HCT116 (cell line): ENCODE data around the gene TMEM125.

ENCODE experiments used
- CEBPB ChIP-seq: IDR thresholded peaks from 2 replicates; pipeline ENCODE4 v1.6.1; 2012; ENCODE audit warnings: low read depth
- EGR1 ChIP-seq: IDR thresholded peaks from 2 replicates; pipeline ENCODE4 v1.6.1; 2012; ENCODE audit warnings: low read depth
- EZH2 ChIP-seq: fragments of 200-600 bp; sonication (generic); IDR thresholded peaks from 2 replicates; pipeline ENCODE4 v1.6.1; 2017; ENCODE audit warnings: antibody characterized with exemption, mixed run types
- FOSL1 ChIP-seq: IDR thresholded peaks from 2 replicates; pipeline ENCODE4 v1.6.1; 2012; ENCODE audit warnings: low read depth
- POLR2A ChIP-seq: IDR thresholded peaks from 2 replicates; pipeline ENCODE4 v1.7.0; 2011; ENCODE audit warnings: borderline replicate concordance; ENCODE audit not compliant: insufficient read depth, insufficient read length; ENCODE audit errors: extremely low read depth
- RAD21 ChIP-seq: IDR thresholded peaks from 2 replicates; pipeline ENCODE4 v1.6.1; 2012; ENCODE audit warnings: low read depth, mild to moderate bottlenecking
- SRF ChIP-seq: IDR thresholded peaks from 2 replicates; pipeline ENCODE4 v1.6.1; 2012; ENCODE audit warnings: low read depth
- TF ChIP-seq, protein P1 (sequence below), 3 experiments: fragments of 200-600 bp in 1 of 3; sonication (generic) in 1 of 3; IDR thresholded peaks in 2 of 3; conservative IDR thresholded peaks in 1 of 3; 2 replicates each; pipeline ENCODE4 v1.5.1; 2012 to 2017; ENCODE audit warnings: low read depth in 2 of 3, low read length in 2 of 3, antibody characterized with exemption in 1 of 3, borderline replicate concordance in 1 of 3, control low read depth in 1 of 3, mild to moderate bottlenecking in 1 of 3, mixed read lengths in 1 of 3, mixed run types in 1 of 3, moderate library complexity in 1 of 3; ENCODE audit not compliant: insufficient read depth in 1 of 3
- TF ChIP-seq, protein P2 (sequence below): IDR thresholded peaks from 2 replicates; pipeline ENCODE4 v1.6.1; 2011; ENCODE audit warnings: mild to moderate bottlenecking, low read length, moderate library complexity; ENCODE audit not compliant: insufficient replicate concordance; ENCODE audit errors: extremely low read depth
- TF ChIP-seq, protein P3 (sequence below): IDR thresholded peaks from 2 replicates; pipeline ENCODE4 v1.6.1; 2012; ENCODE audit warnings: low read depth
- TF ChIP-seq, protein P4 (sequence below): IDR thresholded peaks from 2 replicates; pipeline ENCODE4 v1.6.1; 2012

DNA sequence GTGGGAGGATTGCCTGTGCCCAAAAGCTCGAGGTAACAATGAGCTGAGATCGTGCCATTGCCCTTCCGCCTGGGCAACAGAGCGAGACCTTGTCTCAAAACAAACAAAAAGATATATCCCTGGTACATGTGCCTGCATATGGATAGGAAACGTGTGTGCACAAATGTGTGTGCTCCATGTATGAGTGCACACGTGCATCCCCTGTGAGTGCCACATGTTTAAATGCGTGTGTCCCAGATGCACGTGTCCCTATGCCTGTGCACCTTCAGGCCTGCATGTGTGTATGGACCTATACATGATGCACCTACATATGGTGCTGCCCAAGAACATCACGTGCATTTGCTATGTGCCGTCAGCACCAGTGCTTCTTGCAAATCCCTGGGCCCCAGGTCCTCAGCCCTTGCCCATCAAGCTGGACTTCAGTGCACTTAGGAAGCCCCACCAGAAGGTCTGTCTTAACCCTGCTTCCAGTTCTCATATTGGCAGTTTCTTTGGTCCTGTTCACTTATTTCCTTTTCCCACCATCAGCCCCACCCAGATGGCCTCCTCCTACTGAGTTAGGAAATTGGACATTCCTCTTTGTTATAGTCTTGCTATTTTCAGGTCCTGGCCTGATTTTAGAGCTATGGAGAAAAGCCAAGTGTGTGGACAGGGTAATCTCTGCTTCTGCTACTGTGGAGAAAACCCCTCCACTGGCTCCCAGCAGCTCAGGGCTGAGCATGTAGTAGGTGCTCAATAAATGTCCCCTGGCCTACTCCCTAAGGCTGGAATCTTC lies 46.4 kb downstream of the TMEM125 start:
- no peak for TF ChIP-seq POLR2A
- TF ChIP-seq, protein P1, sequence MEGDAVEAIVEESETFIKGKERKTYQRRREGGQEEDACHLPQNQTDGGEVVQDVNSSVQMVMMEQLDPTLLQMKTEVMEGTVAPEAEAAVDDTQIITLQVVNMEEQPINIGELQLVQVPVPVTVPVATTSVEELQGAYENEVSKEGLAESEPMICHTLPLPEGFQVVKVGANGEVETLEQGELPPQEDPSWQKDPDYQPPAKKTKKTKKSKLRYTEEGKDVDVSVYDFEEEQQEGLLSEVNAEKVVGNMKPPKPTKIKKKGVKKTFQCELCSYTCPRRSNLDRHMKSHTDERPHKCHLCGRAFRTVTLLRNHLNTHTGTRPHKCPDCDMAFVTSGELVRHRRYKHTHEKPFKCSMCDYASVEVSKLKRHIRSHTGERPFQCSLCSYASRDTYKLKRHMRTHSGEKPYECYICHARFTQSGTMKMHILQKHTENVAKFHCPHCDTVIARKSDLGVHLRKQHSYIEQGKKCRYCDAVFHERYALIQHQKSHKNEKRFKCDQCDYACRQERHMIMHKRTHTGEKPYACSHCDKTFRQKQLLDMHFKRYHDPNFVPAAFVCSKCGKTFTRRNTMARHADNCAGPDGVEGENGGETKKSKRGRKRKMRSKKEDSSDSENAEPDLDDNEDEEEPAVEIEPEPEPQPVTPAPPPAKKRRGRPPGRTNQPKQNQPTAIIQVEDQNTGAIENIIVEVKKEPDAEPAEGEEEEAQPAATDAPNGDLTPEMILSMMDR (IDR thresholded peaks at IDR 0.05 in 2 of 3, conservative IDR thresholded peaks at IDR 0.05 in 1 of 3; ENCODE audit: borderline replicate concordance in 1 of 3, insufficient read depth in 1 of 3, low read depth in 2 of 3, low read length in 2 of 3) = no peak
- TF ChIP-seq, protein P2, sequence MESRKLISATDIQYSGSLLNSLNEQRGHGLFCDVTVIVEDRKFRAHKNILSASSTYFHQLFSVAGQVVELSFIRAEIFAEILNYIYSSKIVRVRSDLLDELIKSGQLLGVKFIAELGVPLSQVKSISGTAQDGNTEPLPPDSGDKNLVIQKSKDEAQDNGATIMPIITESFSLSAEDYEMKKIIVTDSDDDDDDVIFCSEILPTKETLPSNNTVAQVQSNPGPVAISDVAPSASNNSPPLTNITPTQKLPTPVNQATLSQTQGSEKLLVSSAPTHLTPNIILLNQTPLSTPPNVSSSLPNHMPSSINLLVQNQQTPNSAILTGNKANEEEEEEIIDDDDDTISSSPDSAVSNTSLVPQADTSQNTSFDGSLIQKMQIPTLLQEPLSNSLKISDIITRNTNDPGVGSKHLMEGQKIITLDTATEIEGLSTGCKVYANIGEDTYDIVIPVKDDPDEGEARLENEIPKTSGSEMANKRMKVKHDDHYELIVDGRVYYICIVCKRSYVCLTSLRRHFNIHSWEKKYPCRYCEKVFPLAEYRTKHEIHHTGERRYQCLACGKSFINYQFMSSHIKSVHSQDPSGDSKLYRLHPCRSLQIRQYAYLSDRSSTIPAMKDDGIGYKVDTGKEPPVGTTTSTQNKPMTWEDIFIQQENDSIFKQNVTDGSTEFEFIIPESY = no peak
- TF ChIP-seq SRF = no peak
- no peak for TF ChIP-seq EGR1
- no peak for TF ChIP-seq FOSL1
- TF ChIP-seq, protein P3, sequence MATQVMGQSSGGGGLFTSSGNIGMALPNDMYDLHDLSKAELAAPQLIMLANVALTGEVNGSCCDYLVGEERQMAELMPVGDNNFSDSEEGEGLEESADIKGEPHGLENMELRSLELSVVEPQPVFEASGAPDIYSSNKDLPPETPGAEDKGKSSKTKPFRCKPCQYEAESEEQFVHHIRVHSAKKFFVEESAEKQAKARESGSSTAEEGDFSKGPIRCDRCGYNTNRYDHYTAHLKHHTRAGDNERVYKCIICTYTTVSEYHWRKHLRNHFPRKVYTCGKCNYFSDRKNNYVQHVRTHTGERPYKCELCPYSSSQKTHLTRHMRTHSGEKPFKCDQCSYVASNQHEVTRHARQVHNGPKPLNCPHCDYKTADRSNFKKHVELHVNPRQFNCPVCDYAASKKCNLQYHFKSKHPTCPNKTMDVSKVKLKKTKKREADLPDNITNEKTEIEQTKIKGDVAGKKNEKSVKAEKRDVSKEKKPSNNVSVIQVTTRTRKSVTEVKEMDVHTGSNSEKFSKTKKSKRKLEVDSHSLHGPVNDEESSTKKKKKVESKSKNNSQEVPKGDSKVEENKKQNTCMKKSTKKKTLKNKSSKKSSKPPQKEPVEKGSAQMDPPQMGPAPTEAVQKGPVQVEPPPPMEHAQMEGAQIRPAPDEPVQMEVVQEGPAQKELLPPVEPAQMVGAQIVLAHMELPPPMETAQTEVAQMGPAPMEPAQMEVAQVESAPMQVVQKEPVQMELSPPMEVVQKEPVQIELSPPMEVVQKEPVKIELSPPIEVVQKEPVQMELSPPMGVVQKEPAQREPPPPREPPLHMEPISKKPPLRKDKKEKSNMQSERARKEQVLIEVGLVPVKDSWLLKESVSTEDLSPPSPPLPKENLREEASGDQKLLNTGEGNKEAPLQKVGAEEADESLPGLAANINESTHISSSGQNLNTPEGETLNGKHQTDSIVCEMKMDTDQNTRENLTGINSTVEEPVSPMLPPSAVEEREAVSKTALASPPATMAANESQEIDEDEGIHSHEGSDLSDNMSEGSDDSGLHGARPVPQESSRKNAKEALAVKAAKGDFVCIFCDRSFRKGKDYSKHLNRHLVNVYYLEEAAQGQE = no peak
- no peak for TF ChIP-seq EZH2
- TF ChIP-seq CEBPB = no peak
- TF ChIP-seq, protein P4, sequence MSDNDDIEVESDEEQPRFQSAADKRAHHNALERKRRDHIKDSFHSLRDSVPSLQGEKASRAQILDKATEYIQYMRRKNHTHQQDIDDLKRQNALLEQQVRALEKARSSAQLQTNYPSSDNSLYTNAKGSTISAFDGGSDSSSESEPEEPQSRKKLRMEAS = no peak
- TF ChIP-seq RAD21 = no peak
